ENCODE data around the gene SHC4.

DNA sequence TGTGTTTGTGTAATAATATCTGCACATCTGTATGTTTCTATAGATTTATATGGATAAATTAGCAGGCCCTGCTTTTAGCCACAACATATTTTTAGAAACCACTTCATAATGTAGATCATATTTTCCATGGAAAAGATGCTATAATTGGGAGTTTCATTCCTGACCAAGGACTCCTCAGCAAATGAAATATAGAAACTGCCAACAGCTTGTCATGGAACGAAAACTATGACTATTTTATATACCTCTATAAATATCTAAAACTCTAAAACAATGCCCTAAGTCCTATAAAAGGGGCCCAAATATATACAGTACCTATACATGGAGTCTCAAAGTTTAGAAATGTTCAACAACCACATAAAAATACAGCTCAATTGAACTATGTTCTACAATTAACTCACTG lies 57.9 kb downstream of the SHC4 start:
- TF ChIP-seq CTCF (IDR thresholded peaks at IDR 0.05): no peak
- TF ChIP-seq ZFX (IDR thresholded peaks at IDR 0.05; ENCODE audit: borderline replicate concordance): no peak

Data from 22Rv1 (cell line).